NCI-H146 treated with DMSO at 0.1 percent for 48 hours (cell line): ENCODE results near the gene DDX28.
A peak's percentile ranks its signal among the peaks of the same experiment; 100 is the strongest.
"Not testable (repeated sequence)": the region's sequence is repeated elsewhere in the genome, so short reads cannot be mapped to it uniquely, and the experiment has no call there.

Experiments used
- DNase-seq: peaks from one replicate; lab custom pipeline; 2025; ENCODE audit not compliant: unreplicated experiment; lab: John Stamatoyannopoulos, UW

Gene DDX28

DNA sequence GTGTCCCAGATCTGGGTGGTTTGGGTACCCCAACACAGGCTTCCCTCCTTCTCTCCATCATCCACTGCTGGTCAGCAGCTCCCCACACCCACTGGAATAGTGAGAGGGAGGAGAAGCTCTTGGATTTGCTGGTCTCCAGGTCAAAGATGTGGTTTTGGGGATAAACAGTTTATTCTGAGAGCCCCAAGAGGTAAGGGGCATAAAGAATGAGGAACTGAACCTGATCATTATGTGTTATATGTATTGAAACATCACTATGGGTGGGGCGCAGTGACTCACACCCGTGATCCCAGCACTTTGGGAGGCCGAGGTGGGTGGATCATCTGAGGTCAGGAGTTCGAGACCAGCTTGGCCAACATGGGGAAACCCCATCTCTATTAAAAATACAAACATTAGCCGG is 27.6 kb downstream of the DDX28 start:
- DNase-seq: no peak

DNA sequence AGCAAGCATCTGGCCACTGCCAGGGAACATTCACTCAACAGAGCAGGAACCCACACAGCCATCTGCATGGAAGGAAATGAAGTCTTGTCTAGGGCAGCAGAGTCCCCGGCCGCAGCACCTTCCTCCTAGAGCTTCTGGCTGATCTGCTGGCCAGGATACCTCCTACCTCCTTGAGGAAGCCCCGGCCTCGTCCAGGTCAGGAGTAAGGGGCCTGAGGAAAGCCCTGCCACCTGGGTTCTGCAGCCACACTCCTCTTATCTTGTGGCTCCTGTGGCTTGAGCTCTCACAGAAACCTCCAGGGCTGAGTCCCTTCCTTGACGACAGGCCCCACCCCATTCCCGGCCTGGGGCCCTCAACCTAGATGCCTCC is 29.0 kb downstream of the DDX28 start:
- DNase-seq: not testable (repeated sequence)

DNA sequence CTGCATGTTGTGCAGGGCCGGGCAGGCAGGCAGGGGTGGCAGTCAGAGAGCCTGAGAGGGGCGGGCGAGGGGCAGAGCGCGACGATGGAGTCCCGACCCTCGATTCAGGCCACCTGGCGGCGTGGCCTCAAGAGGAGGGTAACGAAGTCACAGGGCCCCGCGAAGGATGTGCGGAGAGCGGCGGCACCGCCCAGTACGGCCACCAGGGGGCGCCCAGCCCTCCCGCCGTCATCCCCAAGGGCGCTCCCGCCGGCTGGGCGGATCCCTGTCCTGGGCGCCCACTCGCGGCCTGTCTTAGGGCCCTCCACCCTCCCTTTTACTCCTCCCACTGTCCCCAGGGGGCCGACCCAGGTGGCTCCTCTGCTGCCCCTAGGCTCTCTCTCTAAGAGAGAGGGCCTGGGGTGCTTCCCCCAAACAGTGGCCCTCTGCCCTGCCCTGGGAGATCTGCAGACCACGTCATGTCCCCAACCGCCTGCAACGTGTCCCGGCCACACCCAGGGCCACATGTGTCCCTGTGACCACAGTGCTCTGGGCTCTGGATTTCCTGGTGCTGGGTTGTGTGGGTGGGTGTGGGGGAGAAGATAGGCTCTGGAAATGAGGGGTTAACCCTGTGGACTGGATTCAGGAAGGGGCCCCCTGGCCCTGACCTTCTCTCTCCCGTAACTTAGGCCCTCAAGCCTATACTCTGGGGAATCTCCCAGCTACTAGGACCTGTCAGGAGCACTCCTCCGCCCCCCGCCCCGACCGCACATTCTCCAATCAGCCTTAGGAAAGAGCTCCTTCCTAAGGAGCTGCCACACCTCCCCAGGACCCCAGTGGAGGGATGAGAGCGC is 29.6 kb downstream of the DDX28 start:
- DNase-seq: peak; percentile 7

DNA sequence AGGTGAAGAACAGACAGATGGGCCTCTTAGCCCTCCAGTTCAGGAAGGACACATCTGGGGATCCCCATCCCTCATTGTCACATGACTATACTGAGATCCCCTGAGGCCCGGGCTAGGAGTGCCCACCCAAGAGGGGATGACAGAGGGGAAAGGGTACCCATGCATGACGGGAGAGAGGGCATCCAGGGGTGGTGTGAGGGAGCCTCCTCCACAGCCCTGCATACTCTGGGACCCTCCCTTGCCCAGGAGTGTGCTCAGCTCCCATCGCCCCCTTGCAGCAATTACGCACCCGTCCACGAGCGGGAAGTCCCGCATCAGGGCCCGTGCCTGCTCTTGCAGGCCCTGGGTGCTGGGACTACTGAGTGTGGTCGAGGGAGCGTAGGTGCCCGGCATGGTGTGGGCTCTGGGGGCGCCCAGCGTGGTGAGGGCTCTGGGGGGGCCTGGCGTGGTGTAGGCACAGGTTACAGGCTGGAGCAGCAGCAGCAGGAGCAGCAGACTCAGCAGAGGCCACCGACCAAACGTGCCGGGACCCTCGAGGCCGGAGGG is 30.3 kb downstream of the DDX28 start:
- no peak for DNase-seq

DNA sequence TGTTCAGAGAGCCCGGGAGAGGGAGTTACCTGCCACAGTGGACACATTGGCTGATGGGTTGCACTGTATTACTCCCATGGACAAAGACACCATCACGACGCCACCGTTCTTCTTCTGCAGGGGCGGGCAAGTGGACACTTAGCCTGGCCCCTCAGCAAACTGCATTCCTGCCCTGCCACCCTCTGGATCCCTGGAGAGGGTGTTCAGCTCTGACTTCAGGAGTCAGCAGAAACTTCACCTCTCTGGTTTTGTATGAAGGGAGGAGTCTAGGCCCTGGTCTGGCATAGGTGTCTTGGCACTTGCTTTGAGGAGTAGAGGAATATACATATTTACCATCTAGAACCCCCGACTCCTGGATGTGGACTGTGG is 33.0 kb downstream of the DDX28 start:
- DNase-seq: no peak

DNA sequence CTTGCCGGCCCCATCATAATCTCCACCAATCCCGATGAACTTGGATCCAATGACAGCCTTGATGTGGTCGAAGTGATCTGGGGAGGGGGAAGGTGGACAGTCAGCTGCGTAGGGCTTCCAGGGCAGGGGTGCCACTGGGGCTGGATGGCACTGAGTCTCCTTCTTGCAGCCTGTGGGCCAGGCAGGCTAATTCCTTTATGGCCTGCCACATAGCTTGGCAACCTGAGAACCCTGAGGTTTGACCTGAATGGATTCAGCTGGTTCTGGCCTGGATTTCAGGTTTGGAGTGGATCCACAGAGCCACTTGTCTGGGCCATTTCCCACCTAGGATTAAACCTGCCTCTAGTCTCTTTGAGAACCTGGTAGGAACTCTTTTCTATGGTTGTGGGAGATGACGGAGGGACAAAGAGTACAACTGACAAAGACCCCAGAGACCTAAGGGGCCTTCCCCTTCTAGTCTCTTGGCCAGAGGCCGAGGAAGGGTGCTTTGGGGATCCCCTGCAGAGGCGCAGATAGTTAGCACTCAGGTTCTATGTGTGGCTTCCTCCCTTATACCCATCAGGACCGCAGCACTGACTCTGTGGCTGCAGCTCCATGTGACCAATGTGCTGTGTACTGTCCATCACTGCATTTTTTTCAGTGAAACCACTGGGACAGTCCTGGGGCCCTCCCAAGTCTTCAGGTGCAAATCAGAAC is 33.6 kb downstream of the DDX28 start:
- DNase-seq: no peak

DNA sequence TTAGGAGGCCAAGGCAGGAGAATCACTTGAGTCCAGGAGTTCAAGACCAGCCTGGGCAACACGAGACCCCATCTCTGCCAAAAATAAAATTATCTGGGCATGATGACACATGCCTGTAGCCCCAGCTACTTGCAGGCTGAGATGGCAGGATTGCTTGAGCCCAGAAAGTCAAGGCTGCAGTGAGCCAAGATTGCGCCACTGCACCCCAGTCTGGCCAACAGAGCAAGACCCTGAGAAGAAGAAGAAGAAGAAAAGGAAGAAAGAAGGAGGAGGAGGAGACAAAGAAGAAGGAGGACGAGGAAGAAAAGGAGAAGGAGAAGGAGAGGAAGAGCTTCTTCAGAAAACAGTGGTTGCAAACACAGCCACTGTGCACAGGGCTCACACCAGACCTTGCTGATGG is 34.4 kb downstream of the DDX28 start:
- DNase-seq: no peak

DNA sequence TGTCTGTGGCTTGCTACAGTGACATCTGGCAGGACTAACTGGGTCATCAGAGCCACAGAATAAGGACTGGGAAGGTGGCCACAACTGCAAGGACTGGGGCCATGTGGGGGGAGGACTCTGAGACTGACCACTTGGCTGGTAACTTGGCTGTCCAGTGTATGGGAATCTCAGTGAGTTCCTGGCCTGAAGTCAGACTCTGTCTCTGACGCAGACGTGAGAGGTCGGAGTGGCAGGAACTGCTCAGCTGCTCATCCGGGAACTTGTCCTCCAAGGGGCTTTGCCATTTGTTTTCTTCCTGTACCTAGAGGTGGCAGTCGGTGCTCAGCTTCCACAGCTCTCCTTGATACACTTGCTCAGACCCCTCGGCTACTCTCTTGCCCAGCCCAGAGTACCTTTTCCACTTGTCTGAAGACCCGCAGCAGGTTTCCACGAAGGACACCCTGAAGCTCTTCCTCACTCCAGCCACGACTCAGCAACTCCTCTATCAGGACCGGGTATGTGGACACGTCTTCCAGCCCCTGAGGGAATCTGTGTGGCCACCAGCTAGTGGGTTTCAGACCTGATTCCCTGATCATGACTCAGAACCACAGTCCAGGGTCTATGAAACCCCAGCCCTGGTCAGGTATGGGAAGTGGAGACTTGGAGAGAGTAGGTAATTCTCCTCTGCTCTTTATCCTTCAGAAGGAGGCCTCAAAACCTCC is 35.4 kb downstream of the DDX28 start:
- no peak for DNase-seq

DNA sequence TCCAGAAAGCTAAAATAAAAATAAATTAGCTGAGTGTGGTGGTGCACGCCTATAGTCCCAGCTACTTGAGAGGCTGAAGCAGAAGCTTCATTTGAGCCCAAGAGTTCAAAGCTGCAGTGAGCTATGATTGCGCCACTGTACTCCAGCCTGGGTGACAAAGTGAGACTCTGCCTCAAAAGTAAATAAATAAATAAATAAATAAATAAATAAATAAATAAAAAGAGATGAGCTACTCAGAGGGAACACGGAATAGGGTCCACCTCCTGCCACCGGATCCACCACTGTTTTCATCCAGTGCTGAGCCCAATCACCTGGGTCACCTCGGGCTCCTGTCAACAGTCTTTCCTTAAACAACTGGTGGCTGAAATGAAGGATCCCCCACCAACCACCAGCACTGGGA is 36.1 kb downstream of the DDX28 start:
- no peak for DNase-seq

DNA sequence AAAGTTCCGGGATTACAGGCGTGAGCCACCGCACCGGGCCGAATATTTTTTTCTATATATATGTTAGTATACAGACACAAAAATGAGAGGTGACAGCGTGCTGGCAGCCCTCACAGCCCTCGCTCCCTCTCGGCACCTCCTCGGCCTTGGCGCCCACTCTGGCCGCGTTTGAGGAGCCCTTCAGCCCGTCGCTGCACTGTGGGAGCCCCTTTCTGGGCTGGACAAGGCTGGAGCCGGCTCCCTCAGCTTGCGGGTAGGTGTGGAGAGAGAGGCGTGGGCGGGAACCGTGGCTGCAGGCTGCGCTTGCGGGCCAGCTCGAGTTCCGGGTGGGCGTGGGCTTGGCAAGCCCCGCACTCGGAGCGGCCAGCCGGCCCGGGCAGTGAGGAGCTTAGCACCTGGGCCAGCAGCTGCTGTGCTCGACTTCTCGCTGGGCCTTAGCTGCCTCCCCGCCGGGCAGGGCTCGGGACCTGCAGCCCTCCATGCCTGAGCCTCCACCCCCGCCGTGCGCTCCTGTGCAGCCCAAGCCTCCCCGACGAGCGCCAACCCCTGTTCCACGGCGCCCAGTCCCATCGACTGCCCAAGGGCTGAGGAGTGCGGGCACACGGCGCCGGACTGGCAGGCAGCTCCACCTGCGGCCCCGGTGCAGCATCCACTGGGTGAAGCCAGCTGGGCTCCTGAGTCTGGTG is 40.9 kb downstream of the DDX28 start:
- DNase-seq: no peak

DNA sequence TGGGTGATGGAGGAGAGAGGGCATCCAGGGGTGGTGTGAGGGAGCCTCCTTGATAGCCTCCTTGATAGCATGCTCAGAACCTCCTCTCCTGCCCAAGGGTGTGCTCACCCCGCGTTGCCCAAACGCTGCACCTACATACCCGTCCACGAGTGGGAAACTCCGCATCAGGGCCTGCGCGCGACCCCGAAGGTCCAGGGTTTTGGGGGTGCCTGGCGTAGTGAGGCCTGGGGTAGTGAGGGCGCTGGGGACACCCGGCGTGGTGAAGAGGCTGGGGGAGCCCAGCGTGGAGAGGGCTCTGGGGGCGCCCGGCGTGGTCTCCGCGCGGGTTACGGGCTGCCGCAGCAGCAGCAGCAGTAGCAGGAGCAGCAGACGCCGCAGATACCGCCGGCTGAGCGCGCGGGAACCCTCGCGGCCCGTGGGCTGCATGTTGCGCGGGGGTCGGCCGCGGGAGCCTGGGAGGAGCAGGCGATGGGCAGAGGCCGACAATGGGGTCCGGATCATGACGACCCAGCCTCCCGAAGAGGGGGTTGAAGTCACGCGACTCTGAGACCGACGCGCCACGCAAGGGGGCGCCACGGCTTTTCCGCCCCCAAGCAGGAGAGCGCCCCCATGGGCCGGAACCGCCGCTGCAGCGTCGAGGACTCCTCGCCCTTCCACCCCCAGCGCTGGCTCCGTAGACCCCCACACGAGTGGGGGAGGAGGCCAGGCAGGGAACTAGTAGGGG is 42.9 kb downstream of the DDX28 start, which contains the start of gene DPEP3:
DPEP3 (minus strand) TSS at position 545 of the 724 bp plus-strand sequence; CDS start at position 426, 119 bp downstream.
- DNase-seq: no peak

DNA sequence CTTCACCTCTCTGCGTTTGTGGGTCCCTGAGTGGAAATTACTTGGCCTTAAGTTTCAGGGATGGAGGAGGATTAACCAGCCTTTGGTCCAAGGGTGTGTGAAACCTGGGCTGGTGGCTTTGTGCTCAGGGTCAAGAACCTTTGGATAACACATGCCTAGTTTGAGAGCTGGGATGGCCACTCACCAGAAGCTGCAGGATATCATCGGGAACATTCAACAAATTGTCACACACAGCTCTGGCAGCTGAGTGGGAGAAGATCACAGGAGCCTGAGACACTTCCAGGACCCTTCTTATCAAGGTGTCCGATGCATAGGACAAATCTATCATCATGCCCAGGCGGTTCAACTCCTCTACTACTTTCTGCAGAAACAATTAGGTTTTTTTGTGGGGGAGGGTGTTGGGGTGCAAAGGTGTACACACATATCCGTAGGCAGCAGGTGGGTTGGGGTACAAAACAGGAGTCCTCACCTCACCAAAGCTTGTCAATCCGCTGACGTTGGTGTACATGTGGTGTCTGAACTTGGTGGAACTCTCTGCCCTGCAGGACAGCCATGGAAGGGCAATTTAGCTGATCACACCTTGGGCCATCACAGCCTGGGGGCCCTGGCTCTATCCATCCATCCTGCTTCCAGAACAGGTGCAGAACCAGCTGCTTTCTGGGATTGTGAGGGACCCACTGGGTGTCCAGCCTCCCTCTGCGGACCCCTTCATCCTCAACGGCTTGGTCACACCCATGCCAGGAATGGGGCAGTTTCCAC is 45.4 kb downstream of the DDX28 start:
- DNase-seq: no peak

DNA sequence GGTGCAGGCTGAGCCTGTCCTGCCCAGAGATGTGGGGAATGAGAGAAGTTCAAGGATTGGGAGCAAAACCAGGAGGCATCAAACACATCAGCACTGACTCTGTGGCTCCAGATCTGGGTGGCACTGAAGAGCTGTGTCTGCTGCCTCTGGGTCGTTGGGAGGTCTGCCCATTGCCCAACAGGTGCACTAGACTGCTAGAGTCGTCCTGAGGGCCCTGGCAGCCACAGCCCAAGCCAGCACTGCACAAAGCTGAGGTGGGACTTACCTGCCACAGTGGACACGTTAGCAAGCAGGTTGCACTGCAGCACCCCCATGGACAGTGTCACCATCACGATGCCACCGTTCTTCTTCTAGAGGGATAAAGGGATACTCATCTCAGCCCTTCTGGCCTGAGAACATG is 46.0 kb downstream of the DDX28 start:
- no peak for DNase-seq

DNA sequence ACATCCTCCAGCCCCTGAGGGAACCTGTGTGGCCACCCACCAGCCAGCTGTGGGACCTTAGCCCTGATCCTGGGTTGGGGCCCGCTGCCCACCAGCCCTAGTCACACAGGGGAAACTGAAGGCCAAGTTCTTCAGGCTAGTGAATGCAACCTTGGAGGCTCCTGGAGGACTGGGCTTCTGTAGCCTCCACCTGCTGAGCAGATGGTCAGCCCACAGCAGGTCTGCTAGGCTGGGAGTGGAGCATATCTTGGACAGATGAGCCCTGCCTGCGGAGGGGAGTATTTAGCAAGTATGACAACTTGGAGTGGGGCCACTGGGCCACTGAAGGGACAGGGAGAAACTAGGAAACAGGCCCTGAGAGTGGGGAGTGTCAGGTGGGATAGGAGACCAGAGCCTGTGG is 46.8 kb downstream of the DDX28 start:
- no peak for DNase-seq

DNA sequence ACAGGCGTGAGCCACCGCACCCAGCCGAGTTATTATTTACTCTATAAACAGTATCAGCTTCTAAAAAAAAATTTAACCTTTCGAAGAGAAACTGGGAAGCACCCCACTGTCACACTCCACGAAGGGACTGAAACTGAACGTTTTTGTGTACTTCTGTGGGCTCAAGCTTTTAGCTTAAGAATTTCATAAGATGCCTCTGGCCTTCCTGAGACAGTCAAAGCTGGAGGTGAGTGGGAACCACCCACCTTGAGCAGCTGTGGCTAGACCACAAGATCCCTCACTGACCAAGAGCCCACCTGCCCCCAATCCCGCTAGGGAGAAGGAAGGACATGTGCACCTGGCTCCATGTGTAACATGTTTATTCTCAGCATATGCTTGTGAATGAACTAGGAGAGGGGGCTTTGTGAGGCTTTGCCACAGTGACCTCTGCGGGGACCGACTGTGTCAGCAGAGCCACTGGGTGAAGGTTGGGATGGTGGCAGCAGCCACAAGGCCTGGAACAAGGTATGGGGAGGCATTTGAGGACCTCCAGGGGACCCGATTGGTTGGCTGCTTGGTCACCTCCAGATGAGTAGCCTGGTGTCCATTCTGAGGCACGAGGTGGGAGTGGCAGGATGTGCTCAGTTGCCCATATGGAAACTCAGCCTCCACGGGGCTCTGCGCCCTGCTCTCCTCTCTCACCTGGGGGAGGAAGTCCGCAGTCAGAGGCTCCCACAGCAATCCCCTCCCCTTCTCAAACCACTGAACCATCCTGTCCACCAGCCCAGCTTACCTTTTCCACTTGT is 47.5 kb downstream of the DDX28 start:
- DNase-seq: no peak

DNA sequence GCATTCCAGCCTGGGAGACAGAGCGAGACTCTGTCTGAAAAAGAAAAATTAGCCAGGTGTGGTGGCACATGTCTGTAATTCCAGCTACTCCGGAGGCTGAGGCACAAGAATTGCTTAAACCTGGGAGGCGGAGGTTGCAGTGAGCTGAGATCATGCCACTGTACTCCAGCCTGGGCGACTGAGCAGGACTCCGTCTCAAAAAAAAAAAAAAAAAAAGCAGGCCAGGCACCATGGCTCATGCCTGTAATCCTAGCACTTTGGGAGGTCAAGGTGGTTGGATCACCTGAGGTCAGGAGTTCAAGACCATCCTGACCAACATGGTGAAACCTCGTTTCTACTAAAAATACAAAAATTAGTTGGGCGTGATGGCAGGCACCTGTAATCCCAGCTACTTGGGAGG is 50.7 kb downstream of the DDX28 start:
- not testable (repeated sequence) for DNase-seq

DNA sequence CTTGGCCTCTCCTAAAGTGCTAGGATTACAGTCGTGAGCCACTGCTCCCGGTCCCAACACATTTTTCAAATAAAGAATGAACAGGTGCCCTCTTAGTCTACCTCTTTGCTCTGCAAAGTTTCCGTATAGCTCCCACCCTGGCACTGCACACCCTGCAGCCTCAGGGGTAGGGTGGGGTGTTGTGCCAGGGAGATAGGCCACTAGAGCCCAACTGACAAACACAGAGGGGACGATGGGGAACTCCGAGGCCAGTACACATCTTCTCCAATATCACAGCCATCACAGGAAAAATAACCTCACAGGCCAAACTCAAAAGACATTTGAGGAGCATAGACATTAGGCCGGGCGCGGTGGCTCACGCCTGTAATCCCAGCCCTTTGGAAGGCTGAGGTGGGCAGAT is 51.9 kb downstream of the DDX28 start:
- no peak for DNase-seq
